HK-2 (cell line): Measurements from ENCODE around the gene SYTL1.

Experiments
- DNase-seq: peaks from one replicate; pipeline ENCODE4 v3.0.0-alpha.2; 2018; ENCODE audit not compliant: unreplicated experiment

SYTL1 gene

DNA sequence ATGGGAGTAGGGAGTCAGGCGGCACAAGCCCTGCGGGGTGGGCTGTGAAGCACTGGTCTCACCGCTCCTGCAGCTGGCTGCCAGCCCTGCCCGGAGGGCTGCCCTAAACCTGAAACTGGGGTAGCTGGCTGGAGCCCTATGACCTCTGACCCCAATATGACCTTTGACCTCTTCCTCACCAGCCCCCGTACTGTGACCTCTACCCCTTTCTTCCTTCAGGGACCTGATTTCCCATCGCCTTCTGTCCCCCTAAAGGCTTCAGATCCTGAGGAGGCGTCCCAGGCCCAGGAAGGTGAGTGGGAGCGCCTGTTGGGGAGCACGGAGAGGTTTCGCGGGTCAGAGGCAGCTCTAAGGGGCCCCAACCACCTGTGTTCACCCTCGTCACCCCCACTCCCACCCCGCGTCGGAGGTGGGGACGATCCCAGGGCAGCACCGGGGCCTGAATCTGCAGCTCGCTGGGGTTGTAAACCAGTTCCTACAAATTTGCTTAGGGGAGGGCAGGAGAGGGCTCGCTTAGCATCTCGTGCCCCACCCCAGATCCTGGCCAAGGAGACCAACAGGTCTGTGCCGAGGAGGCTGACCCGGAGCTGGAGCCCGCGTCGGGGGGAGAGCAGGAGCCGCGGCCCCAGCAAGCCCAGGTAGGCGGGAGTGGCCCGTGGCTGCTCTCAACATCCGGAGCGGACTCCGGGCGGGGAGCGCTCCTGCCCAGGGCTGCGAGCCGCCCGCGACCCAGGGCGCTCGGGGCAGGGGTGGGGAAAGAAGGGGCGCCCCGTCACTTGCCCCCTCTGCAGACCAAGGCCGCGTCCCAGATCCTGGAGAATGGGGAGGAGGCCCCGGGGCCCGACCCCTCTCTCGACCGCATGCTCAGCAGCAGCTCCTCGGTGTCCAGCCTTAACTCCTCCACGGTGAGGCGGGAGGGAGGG, 7.3 kb downstream of the SYTL1 start:
- DNase-seq, result no peak

- peak; percentile 55 for DNase-seq
These were observed 8.2 kb downstream of the SYTL1 start for GRCh38 chr1:27349784-27350662.

DNA sequence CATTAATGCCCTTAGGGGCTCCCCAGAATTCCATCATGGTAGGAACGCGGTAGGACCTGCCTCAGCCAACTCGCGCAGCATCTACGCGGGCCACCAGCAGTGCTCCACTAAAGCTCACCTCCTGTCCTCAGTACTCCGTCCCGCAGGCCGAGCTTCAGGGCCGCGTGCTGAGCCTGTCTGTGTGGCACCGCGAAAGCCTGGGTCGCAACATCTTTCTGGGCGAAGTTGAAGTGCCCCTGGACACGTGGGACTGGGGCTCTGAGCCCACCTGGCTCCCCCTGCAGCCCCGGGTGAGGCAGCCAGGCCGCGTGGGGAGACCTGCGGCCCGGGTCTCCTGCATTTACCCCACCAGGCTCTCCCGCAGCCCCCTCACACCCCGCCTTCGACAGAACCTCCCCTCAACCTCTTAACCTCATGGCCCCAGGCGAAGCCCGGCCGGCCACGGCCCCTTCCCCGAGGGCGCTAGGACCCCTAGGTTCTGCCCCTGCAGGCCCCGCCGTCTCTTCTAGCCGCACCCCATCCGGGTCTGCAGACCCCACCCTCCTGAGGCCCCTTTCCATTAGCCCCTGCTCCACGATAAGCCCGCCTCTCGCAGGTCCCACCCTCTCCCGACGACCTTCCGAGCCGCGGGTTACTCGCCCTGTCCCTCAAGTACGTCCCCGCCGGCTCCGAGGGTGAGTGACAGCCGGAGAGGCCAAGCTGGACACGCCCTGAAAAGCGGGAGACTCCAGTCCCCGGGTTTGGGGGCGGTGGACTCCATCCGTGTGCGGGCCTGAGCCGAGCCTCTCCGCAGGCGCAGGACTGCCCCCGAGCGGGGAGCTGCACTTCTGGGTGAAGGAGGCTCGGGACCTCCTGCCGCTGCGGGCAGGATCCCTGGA, 9.1 kb downstream of the SYTL1 start:
- peak; percentile 72 for DNase-seq

DNA sequence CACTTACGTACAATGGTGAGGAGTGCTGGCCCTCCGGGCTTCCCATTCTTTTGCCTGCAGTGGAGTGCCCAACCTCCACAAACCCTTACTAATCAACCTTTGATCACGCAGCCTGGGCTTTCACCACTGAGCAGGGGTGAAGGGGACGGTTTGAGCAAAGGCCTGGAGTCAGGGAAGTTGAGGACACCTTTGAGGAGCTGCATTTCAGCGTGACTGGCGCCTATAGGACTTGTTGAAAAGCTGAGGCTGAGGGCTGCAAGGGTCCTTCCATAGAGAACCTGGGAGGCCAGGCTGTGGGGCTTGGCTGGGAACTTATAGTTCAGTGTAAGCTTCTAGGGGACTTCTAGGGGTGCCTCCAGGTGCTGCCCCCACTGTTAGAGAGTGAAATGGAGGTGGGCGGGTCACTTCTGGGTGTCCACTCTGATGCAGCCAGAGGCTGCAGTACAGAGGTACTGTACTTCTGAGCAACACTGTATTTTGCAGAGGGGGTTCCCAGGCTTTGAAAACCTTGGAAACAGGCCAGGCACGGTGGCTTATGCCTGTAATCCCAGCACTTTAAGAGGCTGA, 9.8 kb downstream of the SYTL1 start:
- no peak for DNase-seq

GRCh38 chr1:27353166-27353565, 11.3 kb downstream of the SYTL1 start:
- DNase-seq, result no peak

- DNase-seq, result no peak
These were observed 11.8 kb downstream of the SYTL1 start for GRCh38 chr1:27353629-27354028.

GRCh38 chr1:27355683-27356082, 13.9 kb downstream of the SYTL1 start:
- DNase-seq, result no peak

DNA sequence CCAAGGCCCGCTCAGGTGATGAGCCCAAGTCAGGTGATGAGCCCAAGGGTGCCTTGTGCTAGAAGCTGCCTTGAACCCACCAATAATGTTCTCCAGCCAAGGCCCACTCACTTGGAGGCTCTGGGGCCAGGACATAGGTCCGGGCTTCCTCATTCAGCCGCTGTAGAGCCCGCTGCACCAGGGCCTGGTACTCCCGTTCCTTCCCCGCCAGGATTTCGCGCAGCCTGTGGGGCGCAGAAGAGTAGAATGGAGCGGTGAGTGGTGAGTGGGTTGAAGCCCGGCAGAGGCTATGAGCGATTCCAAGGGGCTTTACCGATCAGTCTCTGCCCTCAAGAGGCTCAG, 14.4 kb downstream of the SYTL1 start:
- no peak for DNase-seq

GRCh38 chr1:27356619-27357280, 14.9 kb downstream of the SYTL1 start:
- no peak for DNase-seq

DNA sequence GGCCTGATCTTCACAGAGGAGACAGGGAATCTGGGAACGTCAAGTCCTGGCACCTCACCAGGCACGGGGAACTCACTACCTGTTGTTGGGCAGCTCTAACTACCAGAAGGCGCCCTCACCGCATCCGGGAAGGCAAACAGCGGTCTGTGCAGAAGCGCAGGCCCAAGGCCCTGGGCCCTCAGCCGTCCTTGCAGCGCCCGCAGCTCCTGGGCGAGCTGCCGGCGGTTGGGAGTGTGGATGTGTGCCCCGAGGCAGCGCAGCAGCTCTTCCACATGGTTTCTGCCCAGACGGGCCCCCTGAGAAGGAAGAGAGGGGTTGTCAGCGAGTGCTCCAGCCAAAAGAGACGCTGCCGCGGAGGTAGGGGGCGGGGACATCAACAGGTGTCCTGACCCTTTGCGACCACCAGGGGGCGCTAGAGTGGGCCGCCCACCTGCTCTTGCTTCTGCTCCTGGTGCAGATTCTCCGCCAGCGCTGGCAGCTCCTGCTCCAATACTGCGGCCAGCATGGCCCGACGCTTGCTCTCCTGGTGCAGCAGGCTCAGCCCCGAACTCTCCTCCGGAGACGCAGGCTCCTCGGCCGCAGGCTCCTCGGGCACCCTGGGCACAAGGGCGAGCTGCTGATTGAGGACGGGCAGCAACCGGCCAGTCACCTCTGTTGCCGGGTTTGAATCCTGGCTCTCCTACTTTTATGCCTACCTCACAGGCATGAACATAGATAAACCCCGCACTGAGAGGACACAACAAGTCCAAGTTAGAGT, 15.6 kb downstream of the SYTL1 start:
- peak; percentile 55 for DNase-seq

- DNase-seq, result no peak
These were observed 16.5 kb downstream of the SYTL1 start for GRCh38 chr1:27358038-27358927.

DNA sequence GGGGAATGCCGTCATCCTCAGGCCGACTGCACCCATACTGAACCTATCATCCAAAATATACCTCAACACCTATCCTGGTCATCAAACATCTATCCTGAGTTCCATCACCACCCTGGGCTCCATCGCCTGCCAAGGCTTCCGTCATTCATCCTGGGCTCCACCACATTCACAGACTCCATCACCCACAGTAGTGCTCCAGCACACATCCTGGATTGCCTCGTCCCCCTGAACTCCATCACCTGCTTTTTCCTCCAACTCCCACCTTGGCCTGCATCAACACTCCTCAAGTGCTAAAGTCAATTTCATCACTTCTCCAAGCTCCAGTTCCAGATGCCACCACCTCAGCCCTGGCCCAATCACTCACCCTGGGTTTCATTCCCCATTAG, 17.1 kb downstream of the SYTL1 start:
- DNase-seq, result no peak

DNA sequence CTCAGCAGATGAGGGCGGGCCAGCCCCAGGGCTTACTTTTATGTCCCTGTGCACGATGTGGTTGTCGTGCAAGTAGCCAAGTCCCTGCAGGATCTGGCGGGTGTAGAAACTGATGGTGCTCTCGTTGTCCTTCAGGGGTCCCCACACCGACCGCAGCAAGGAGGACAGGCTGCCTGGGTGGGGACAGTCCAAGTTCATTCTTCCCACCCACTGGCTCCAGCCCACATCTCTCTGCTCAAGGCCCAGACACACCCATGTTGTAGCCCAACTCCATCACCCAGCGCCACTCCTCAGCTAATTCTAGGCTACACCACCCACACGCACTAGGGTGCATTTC, 18.0 kb downstream of the SYTL1 start:
- DNase-seq, result no peak

DNA sequence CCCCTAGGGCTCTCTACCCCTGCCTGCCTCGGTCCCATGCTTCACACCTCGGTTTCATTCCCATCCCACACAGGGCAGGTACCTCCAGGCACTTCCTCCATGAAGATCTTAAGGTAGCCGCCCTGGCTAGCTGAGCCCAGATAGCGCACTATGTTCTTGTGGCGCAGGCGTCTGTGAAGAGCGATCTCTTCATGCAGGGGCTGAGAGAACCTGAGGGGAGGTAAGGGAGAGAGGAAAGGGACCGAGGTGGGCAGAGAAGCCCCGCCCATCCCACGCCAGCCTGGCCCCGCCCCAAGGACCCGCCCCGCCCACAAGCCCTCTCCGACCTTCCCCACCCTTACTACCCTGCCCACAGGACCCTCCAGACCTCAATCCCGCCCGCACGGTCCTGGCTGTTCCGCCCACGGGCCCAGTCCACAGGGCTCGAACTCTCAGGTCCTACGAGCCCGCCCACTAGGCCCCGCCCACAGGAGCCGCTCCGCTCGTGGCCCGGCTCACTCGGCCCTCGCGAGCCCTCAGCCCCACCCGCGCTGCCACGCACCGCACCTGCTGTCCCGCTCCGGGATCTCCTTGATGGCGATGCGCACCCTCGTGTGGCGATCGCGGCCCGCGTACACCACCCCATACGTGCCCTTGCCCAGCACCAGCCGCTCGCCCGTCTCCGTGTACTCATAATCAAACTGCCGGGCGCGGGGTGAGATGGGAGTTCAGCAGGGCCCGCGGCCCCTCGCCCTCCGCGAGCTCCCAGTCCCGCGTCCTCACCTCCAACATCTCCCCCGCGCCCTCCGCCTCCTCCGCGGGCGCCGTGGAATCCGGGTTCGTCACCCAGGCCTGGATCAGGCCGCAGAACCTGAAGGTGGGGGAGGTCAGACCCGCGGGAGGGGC, 18.6 kb downstream of the SYTL1 start:
- DNase-seq, result no peak

- DNase-seq, result no peak
These were observed 19.2 kb downstream of the SYTL1 start for GRCh38 chr1:27361044-27361402.

GRCh38 chr1:27361553-27361952, 19.7 kb downstream of the SYTL1 start:
- DNase-seq, result no peak

DNA sequence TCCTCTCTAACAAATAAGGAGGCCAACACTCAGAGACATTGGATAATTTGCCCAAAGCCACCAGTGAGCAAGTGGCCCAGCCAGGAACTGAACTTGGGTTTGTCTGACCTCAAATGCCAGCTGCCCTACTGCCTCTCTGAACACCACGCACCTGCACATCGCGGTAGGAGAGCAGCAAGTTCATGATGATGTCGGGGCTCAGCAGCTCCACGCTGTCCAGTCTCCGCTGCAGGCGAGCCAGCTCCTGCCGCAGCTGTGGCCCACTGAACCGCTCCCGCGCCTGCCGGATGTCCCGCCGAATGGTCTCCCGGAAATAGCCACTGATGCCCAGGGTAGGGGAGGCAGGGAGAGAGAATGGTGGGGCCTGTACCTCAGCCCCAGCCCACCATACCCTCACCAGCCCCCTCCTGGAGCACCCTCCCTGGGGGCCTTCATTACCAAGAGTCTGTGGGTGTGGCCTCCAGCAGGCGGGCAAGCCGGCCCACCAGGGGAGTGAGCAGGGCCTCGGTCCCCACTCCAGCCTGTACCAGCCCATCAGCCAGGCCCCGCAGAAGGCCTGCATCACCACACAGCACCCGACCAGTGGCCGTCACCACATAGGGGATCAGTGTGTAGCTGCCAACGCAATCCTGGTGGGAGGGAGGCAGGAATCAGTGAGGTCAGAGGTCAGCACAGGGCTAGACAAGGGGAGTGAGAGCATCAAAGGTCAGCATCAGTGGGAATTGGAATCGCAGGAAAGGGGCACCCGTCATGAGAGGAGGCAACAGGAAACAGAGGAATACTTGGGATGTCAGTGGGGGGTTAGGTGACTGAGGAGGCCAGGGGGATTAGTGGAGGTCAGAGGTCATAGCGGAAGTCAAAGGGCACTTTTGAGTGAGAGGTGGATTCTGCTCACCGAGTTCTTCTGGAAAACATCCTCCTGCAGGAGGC, 22.2 kb downstream of the SYTL1 start:
- no peak for DNase-seq
